WI38 (cell line): ENCODE data around the gene GRAMD1A.
"Not testable (repeated sequence)": the region's sequence is repeated elsewhere in the genome, so short reads cannot be mapped to it uniquely, and the experiment has no call there.

ENCODE experiments used
- H3K4me3 ChIP-seq: 2 replicates; pipeline ENCODE4 v1.5.1; 2011; ENCODE audit warnings: low read depth, mild to moderate bottlenecking, control low read depth, low read length
- TF ChIP-seq, protein P1 (sequence below): IDR thresholded peaks from 2 replicates; pipeline ENCODE4 v1.5.1; 2012; ENCODE audit warnings: low read depth, mild to moderate bottlenecking, control low read depth, low read length

The GRAMD1A gene

GRCh38 chr19:35027009-35027408 is 26.9 kb downstream of the GRAMD1A start:
- TF ChIP-seq, protein P1, sequence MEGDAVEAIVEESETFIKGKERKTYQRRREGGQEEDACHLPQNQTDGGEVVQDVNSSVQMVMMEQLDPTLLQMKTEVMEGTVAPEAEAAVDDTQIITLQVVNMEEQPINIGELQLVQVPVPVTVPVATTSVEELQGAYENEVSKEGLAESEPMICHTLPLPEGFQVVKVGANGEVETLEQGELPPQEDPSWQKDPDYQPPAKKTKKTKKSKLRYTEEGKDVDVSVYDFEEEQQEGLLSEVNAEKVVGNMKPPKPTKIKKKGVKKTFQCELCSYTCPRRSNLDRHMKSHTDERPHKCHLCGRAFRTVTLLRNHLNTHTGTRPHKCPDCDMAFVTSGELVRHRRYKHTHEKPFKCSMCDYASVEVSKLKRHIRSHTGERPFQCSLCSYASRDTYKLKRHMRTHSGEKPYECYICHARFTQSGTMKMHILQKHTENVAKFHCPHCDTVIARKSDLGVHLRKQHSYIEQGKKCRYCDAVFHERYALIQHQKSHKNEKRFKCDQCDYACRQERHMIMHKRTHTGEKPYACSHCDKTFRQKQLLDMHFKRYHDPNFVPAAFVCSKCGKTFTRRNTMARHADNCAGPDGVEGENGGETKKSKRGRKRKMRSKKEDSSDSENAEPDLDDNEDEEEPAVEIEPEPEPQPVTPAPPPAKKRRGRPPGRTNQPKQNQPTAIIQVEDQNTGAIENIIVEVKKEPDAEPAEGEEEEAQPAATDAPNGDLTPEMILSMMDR: no peak
- no peak overlapping the region for H3K4me3 ChIP-seq

DNA sequence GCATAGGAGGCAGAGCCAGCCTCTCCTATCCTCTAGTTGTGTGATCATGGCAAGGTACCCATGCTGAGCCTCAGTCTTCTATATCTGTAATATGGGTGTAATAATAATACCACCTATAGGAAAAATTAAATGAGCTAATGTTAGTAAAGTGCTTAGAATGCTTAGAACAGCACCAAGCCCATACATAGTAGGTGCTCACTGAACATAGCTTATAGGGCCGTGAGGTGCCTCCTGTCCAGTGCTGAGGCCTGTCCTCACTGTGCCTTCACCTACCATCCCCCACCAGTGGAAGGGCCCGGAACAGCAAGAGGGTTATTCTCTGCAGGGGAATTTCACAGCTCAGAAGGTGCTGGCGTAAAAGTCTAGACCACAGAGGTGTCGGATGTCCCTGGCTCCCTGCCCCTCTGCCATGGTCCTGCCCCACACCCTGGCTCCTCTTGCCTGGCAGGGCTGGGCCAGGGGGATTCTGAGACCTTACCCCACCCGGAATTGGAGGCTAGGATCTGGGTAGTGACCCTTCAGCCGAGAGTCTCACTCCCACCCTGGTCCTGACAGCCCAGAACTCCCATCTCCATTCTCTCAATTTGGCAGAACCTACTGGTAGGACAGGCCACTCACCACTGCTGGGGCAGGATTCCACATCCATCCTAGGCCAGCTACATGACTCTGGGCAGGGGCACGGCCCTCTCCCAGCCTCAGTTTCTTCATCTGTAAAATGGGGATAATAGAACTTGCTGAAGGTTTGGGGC is 27.9 kb downstream of the GRAMD1A start:
- no peak overlapping the region for H3K4me3 ChIP-seq
- TF ChIP-seq, protein P1: no peak

- not testable (repeated sequence) for H3K4me3 ChIP-seq
Measured at GRCh38 chr19:35028600-35028885, 28.4 kb downstream of the GRAMD1A start.

GRCh38 chr19:35029275-35029736 is 29.2 kb downstream of the GRAMD1A start:
- H3K4me3 ChIP-seq: not testable (repeated sequence)

DNA sequence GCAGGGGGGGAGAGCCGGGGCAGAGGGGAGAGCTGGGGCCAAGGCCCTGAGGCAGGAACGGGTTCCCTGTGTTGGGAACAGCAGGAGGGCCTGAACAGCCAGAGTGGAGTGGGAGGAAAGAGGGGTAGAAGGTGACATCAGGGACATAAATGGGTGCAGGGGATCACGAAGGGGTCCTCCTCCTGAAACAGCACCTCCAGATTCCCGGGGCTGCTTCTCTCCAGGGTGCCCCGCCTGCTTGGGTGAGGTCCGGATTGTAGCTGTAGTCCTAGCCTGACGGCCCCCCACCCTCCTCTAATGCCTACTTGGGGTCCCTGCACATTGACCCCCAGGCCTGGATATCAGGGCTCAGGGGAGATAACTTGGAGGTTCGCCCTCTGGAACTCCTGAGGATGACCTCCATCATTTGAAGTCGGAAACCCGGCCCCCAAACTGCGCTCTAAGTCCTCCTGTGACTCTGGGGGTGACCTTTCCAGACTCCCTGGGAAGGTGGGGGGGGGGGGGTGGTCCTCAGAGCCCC is 29.7 kb downstream of the GRAMD1A start:
- TF ChIP-seq, protein P1: no peak
- peak overlapping the region; percentile 51 for H3K4me3 ChIP-seq

GRCh38 chr19:35030257-35031071 is 30.3 kb downstream of the GRAMD1A start, which contains the start of gene SCN1B:
TSS of gene SCN1B (plus strand) at chr19:35030470. CDS start at chr19:35030821, 351 bp downstream.
- TF ChIP-seq, protein P1: no peak
- H3K4me3 ChIP-seq: peak within 1 kb of the TSS; percentile 60

DNA sequence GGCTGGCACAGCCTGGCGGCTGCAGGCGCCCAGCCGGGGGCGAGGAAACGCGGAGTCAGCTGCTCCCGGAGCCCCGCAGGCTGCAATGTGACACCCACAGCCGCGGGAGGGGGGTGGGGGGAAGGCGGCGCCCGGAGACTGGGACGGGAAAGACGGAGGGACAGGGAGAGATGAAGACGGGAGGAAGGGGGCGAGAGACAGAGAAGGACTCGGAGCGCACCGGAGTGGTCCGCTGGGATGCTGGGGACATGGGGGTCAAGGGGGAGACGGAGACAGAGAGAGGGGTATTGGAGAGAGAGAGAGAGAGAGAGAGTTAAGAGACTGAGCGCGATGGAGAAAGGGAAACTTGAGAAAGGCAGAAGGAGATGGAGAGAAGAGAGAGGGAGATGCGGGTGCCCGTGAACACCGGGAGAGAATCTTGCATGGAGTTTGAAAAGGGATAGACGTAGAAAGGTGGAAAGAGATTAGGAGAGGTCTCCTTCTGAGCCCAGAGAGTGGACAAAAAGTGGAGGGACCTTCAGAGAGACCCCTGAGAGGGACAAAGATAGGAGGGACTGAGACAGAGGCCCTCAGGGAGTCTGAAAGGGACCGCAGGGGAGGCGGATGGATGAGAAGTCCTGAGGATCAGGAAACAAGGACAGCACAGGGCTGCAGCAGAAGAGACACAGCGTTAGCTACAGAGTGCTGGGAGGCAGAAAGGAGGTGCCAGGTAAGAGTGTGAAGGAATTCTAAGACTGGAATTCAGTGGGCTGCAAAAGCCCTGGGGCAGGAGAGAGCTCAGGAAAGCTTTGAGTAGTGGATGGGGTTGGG is 31.2 kb downstream of the GRAMD1A start:
- TF ChIP-seq, protein P1: no peak
- H3K4me3 ChIP-seq: peak overlapping the region; percentile 60
